Stimulated activated naive B cell treated with anti-CD40 and anti-IgM and Interleukin-4, amounts not matched to agents 10 μg/mL and 1 μg/mL and 100 μg/mL, for 72 hours (primary cell): ENCODE data around the gene LRIF1.
"Not testable (repeated sequence)": the region's sequence is repeated elsewhere in the genome, so short reads cannot be mapped to it uniquely, and the experiment has no call there.

Source experiments
- ATAC-seq, 2 donors: fragments of 150-1000 bp; cut with Tn5 transposase; replicated peaks; 2 replicates each; pipeline ENCODE4 v1.10.0; 2021; ENCODE audit warnings: moderate library complexity in 1 of 2
- DNase-seq: peaks from one replicate; pipeline ENCODE4 v3.0.0; 2021
- H3K27ac Mint-ChIP-seq: one replicate; pipeline ENCODE4 v1.8.0; 2022; ENCODE audit warnings: mild to moderate bottlenecking, mixed read lengths
- H3K27me3 Mint-ChIP-seq, 2 donors: one replicate each; pipeline ENCODE4 v1.8.0; 2022; ENCODE audit warnings: mixed read lengths in 2 of 2
- H3K36me3 Mint-ChIP-seq, 2 donors: one replicate each; pipeline ENCODE4 v1.8.0; 2022; ENCODE audit warnings: mixed read lengths in 2 of 2, mild to moderate bottlenecking in 1 of 2
- H3K4me1 Mint-ChIP-seq, 2 donors: one replicate each; pipeline ENCODE4 v1.8.0; 2022; ENCODE audit warnings: mixed read lengths in 2 of 2, mild to moderate bottlenecking in 1 of 2
- H3K4me3 Mint-ChIP-seq, 2 donors: one replicate each; pipeline ENCODE4 v1.8.0; 2022; ENCODE audit warnings: mild to moderate bottlenecking in 2 of 2, mixed read lengths in 2 of 2, moderate library complexity in 1 of 2
- H3K9me3 Mint-ChIP-seq, 2 donors: one replicate each; pipeline ENCODE4 v1.8.0; 2022; ENCODE audit warnings: mixed read lengths in 2 of 2, mild to moderate bottlenecking in 1 of 2

LRIF1 gene

GRCh38 chr1:110964455-110964903, 757 bp upstream of the LRIF1 start:
- ATAC-seq (no peak), DNase-seq (no peak)
- H3K36me3 Mint-ChIP-seq, result peaks cover 34 to 59% of the 10 kb centered on the region in 2 donors
- peak overlapping the region; percentile 84 to 89 for H3K4me3 Mint-ChIP-seq
- H3K4me1 Mint-ChIP-seq, result peaks cover 16 to 39% of the 10 kb centered on the region in 2 donors
- H3K27me3 Mint-ChIP-seq, result peaks cover 15 to 19% of the 10 kb centered on the region in 2 donors
- H3K27ac Mint-ChIP-seq, result peak overlapping the region; percentile 99
- H3K9me3 Mint-ChIP-seq, result peaks cover 29 to 33% of the 10 kb centered on the region in 2 donors

DNA sequence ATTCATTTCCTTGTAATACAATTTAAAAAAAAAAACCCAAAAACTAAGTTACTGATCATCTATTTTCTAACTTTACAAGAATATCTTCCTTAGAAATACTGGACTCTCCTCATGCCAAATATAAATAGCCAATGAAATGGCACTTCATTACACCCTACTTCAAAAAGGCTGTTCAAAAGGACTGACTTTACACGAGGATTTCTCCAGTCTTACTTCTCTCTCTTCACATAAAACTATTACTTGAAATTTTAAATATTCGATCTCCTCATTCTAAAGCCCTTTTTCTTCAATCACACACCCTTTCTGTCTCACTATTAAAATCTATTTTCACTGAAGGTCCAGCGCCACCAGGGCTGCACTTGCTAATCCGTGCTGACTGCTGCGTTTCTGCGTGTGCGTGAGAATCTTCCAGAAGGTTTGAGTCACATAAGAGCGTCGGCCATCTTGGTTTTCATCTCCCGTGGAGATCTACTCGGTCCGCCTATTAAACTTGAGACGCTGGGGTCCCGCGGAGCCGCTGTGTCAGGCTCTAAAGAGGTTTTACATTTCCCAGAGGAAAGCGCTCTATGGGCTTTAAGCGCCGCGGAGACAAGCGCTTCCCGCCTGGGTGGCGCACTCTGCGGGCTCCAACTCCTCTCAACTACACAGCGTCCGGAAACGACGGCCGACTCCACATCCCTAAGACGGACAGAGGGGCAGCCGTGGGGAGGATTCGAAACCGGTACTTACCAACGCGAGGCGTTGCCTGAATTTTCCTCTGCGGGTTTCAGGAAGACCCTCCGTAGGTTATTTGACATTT, 631 bp downstream of the LRIF1 start:
- Mint-ChIP-seq H3K4me3 (peak overlapping the region; percentile 84 to 89), H3K27ac (peak overlapping the region; percentile 99), H3K36me3 (peaks cover 37 to 56% of the 10 kb centered on the region in 2 donors), H3K27me3 (peaks cover 5 to 6% of the 10 kb centered on the region in 2 donors), H3K4me1 (peaks cover 16 to 39% of the 10 kb centered on the region in 2 donors), H3K9me3 (peaks cover 27 to 29% of the 10 kb centered on the region in 2 donors)
- ATAC-seq (peak; percentile 49 to 52), DNase-seq (peak; percentile 55)

- ATAC-seq (no peak), DNase-seq (no peak)
- Mint-ChIP-seq H3K9me3 (peaks cover 25% of the 10 kb centered on the region in 2 donors), H3K36me3 (peaks cover 37 to 52% of the 10 kb centered on the region in 2 donors), H3K4me1 (peaks cover 16 to 39% of the 10 kb centered on the region in 2 donors), H3K27ac (no peak overlapping the region), H3K4me3 (peak overlapping the region in 1 of 2 donors; percentile 14), H3K27me3 (no peaks in the 10 kb centered on the region)
Observed at GRCh38 chr1:110961902-110962301, 1.8 kb downstream of the LRIF1 start.

GRCh38 chr1:110960777-110961420, 2.8 kb downstream of the LRIF1 start:
- ATAC-seq, result no peak
- H3K27me3 Mint-ChIP-seq, result no peaks in the 10 kb centered on the region
- no peak overlapping the region for H3K27ac Mint-ChIP-seq
- peaks cover 37 to 50% of the 10 kb centered on the region in 2 donors for H3K36me3 Mint-ChIP-seq
- H3K9me3 Mint-ChIP-seq, result peaks cover 25% of the 10 kb centered on the region in 2 donors
- H3K4me3 Mint-ChIP-seq, result peak overlapping the region; percentile 30 to 51
- no peak for DNase-seq
- peaks cover 16 to 39% of the 10 kb centered on the region in 2 donors for H3K4me1 Mint-ChIP-seq

DNA sequence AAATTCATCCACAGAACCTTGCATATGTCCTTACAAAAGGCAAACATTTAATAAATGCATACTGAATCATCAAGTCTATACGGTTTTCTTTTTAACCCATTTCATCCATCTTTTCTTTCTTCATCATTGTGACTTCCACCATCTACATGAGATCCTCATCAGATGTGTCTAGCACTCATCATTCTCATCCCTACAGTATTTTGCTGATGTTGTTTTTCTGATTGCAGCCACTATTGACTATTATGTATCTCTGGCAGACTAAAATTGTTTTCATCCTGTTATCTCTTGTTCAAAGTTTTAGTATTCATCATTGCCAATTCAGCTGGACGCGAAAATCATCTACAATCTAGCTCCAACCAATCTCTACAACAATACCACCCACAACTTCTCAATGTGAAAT, 5.9 kb downstream of the LRIF1 start:
- Mint-ChIP-seq H3K27me3 (no peaks in the 10 kb centered on the region), H3K27ac (no peak overlapping the region), H3K9me3 (peaks cover 14 to 17% of the 10 kb centered on the region in 2 donors), H3K4me3 (no peak overlapping the region), H3K4me1 (peaks cover 11 to 23% of the 10 kb centered on the region in 2 donors), H3K36me3 (peaks cover 33 to 34% of the 10 kb centered on the region in 2 donors)
- ATAC-seq (no peak), DNase-seq (no peak)

GRCh38 chr1:110956586-110956985, 7.1 kb downstream of the LRIF1 start:
- no peak overlapping the region for H3K27ac Mint-ChIP-seq
- peaks cover 14 to 17% of the 10 kb centered on the region in 2 donors for H3K9me3 Mint-ChIP-seq
- DNase-seq (no peak), ATAC-seq (no peak)
- peaks cover 11 to 14% of the 10 kb centered on the region in 2 donors for H3K4me1 Mint-ChIP-seq
- H3K36me3 Mint-ChIP-seq, result peaks cover 34% of the 10 kb centered on the region in 2 donors
- H3K4me3 Mint-ChIP-seq, result no peak overlapping the region
- no peaks in the 10 kb centered on the region for H3K27me3 Mint-ChIP-seq

- no peak for ATAC-seq
- peaks cover 4 to 5% of the 10 kb centered on the region in 2 donors for H3K9me3 Mint-ChIP-seq
- peaks cover 0 to 4% of the 10 kb centered on the region in 2 donors for H3K4me1 Mint-ChIP-seq
- no peaks in the 10 kb centered on the region for H3K27me3 Mint-ChIP-seq
- no peak for DNase-seq
- H3K36me3 Mint-ChIP-seq, result peaks cover 45 to 50% of the 10 kb centered on the region in 2 donors
- no peak overlapping the region for H3K27ac Mint-ChIP-seq
- no peak overlapping the region for H3K4me3 Mint-ChIP-seq
Observed at GRCh38 chr1:110953031-110953430, 10.7 kb downstream of the LRIF1 start.

- no peak overlapping the region for H3K27ac Mint-ChIP-seq
- peaks cover 0 to 4% of the 10 kb centered on the region in 2 donors for H3K4me1 Mint-ChIP-seq
- H3K4me3 Mint-ChIP-seq, result no peak overlapping the region
- H3K9me3 Mint-ChIP-seq, result peaks cover 4 to 5% of the 10 kb centered on the region in 2 donors
- H3K36me3 Mint-ChIP-seq, result peaks cover 49 to 56% of the 10 kb centered on the region in 2 donors
- DNase-seq (no peak), ATAC-seq (no peak)
- H3K27me3 Mint-ChIP-seq, result no peaks in the 10 kb centered on the region
Observed at GRCh38 chr1:110952031-110952430, 11.7 kb downstream of the LRIF1 start.

GRCh38 chr1:110951161-110951560, 12.6 kb downstream of the LRIF1 start:
- H3K27ac Mint-ChIP-seq, result no peak overlapping the region

DNA sequence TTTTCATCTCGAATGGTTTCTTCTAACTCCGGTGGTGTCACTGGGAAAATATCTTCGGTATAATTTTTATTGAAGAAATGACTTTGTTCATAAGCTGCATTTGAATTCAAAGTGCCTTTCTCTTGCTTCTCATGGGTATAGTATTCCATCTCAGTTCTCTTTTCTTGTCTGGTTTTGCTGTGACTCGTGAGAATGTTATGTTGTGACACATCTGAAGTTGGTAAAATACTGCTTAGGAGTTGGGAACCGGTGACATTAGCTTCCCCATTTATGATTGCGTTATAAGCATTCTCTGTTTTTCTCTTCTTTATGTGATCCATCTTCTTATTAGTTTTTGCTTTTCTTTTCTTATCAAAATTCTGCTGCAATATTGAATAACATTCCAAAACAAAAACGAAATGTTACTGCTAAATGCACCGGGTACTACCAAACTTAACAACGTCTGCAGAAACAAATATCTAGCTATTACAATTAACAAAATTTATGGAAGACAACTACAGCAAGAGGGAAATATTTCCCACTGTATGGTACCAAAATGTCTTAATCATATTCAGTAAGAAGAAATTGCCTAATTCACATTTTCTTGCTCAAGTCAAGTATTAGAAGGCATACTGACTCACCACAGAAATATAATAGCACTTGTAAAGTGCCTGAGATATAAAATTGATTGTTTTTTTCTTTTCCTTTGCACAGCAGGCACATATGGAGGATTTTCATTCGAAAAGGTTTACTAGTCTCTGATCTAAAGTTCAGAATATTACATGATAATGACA, 15.5 kb downstream of the LRIF1 start:
- H3K4me3 Mint-ChIP-seq, result no peak overlapping the region
- H3K4me1 Mint-ChIP-seq, result peaks cover 0 to 4% of the 10 kb centered on the region in 2 donors
- peaks cover 61 to 65% of the 10 kb centered on the region in 2 donors for H3K36me3 Mint-ChIP-seq
- no peak for DNase-seq
- no peak for ATAC-seq
- no peak overlapping the region for H3K27ac Mint-ChIP-seq
- no peaks in the 10 kb centered on the region for H3K27me3 Mint-ChIP-seq
- H3K9me3 Mint-ChIP-seq, result peaks cover 4 to 7% of the 10 kb centered on the region in 2 donors

More at GRCh38 chr1:110951161-110951560, 12.6 kb downstream of the LRIF1 start:
- ATAC-seq (no peak), DNase-seq (no peak)
- Mint-ChIP-seq H3K4me3 (no peak overlapping the region), H3K36me3 (peaks cover 56 to 62% of the 10 kb centered on the region in 2 donors), H3K4me1 (peaks cover 0 to 4% of the 10 kb centered on the region in 2 donors), H3K27me3 (no peaks in the 10 kb centered on the region), H3K9me3 (peaks cover 4 to 7% of the 10 kb centered on the region in 2 donors)

DNA sequence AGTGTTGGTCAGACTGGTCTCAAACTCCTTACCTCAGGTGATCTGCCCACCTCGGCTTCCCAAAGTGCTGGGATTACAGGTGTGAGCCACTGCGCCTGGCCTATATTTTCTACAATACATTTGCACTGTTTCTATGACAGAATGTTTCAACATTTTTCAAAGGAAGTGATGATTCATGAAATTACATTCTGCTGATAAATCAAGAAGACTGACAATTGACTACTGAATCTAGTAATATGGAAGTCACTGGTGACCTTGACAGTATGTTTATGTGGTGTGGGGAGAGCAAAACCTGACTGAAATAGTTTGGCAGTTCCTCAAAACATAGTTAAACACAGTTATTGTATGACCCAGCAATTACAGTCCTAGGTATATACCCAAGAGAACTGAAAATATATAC, 18.1 kb downstream of the LRIF1 start:
- H3K27ac Mint-ChIP-seq, result no peak overlapping the region
- H3K9me3 Mint-ChIP-seq, result peaks cover 0 to 5% of the 10 kb centered on the region in 2 donors
- DNase-seq (no peak), ATAC-seq (no peak)
- H3K4me3 Mint-ChIP-seq, result no peak overlapping the region
- no peaks in the 10 kb centered on the region for H3K27me3 Mint-ChIP-seq
- H3K36me3 Mint-ChIP-seq, result peaks cover 41% of the 10 kb centered on the region in 2 donors
- H3K4me1 Mint-ChIP-seq, result peaks cover 0 to 2% of the 10 kb centered on the region in 2 donors

GRCh38 chr1:110944806-110945205, 18.9 kb downstream of the LRIF1 start:
- no peak for ATAC-seq

DNA sequence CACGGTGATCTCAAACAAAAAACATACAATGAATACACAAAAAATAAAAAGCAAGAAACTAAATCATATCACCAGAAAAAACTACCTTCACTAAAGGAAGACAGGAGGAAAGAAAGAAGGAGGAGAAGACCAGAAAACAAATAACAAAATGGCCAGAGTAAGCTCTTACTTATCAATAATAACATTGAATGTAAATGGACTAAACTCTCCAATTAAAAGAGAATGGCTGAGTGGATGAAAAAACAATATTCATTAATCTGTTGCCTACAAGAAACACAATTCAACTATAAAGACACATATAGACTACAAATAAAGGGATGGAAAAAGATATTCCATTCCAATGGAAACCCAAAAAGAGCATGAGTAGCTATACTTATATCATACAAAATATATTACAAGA, 27.2 kb downstream of the LRIF1 start:
- Mint-ChIP-seq H3K27me3 (no peaks in the 10 kb centered on the region), H3K4me3 (no peak overlapping the region), H3K27ac (no peak overlapping the region), H3K9me3 (peaks cover 28 to 30% of the 10 kb centered on the region in 2 donors), H3K36me3 (peaks cover 45 to 55% of the 10 kb centered on the region in 2 donors), H3K4me1 (no peaks in the 10 kb centered on the region)
- DNase-seq (no peak), ATAC-seq (no peak)

More at GRCh38 chr1:110944806-110945205, 18.9 kb downstream of the LRIF1 start:
- peaks cover 35% of the 10 kb centered on the region in 2 donors for H3K36me3 Mint-ChIP-seq
- H3K9me3 Mint-ChIP-seq, result peaks cover 2 to 7% of the 10 kb centered on the region in 2 donors
- no peak overlapping the region for H3K27ac Mint-ChIP-seq
- no peaks in the 10 kb centered on the region for H3K27me3 Mint-ChIP-seq
- DNase-seq, result no peak
- no peaks in the 10 kb centered on the region for H3K4me1 Mint-ChIP-seq
- H3K4me3 Mint-ChIP-seq, result no peak overlapping the region

DNA sequence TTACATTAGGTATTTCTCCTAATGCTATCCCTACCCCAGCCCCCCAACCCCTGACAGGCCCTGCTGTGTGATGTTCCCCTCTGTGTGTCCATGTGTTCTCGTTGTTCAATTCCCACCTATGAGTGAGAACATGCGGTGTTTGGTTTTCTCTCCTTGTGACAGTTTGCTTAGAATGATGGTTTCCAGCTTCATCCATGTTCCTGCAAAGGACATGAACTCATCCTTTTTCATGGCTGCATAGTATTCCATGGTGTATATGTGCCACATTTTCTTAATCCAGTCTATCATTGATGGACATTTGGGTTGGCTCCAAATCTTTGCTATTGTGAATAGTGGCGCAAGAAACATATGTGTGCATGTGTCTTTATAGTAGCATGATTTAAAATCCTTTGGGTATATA, 32.6 kb downstream of the LRIF1 start:
- ATAC-seq, H3K4me3 Mint-ChIP-seq, H3K4me1 Mint-ChIP-seq, H3K27me3 Mint-ChIP-seq, DNase-seq, H3K27ac Mint-ChIP-seq: not testable (repeated sequence)
- Mint-ChIP-seq H3K36me3 (peaks cover 30 to 59% of the 10 kb centered on the region in 2 donors), H3K9me3 (peaks cover 18 to 19% of the 10 kb centered on the region in 2 donors)
